Choroid plexus epithelial cell (primary cell): ENCODE measurements around the gene HOXC13.

Experiments
- DNase-seq: peaks from one replicate; pipeline ENCODE4 v3.0.0-alpha.2; 2010; ENCODE audit warnings: low read depth
- H3K4me3 ChIP-seq: 2 replicates; pipeline ENCODE4 v1.5.1; 2011; ENCODE audit warnings: low read depth, mild to moderate bottlenecking, control low read depth, low read length, moderate library complexity
- TF ChIP-seq, protein P1 (sequence below): conservative IDR thresholded peaks from 2 replicates; pipeline ENCODE4 v1.5.1; 2011; ENCODE audit warnings: low read depth, mild to moderate bottlenecking, control low read depth, inconsistent platforms, low read length, moderate library complexity

Gene HOXC13

DNA sequence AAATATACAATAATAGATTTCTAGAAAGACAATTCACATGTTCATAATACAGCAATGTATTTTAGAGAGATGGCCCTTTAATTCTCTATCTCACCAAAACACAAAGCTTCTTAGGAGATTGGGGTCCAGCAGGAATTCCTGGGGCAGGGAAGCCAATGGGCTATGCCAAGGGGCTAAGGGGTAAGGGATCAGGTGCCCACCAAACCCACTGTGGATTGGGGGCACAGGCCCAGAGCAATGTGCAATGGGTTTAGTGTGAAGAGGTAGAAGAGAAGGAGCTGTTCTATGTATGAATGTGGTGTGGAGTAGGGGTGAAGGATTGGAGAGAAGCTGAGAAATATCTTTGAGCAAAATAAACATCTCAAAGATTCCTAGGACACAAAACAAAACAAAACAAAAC, 2.6 kb downstream of the HOXC13 start:
- no peak for DNase-seq
- H3K4me3 ChIP-seq, result no peak overlapping the region
- TF ChIP-seq, protein P1, sequence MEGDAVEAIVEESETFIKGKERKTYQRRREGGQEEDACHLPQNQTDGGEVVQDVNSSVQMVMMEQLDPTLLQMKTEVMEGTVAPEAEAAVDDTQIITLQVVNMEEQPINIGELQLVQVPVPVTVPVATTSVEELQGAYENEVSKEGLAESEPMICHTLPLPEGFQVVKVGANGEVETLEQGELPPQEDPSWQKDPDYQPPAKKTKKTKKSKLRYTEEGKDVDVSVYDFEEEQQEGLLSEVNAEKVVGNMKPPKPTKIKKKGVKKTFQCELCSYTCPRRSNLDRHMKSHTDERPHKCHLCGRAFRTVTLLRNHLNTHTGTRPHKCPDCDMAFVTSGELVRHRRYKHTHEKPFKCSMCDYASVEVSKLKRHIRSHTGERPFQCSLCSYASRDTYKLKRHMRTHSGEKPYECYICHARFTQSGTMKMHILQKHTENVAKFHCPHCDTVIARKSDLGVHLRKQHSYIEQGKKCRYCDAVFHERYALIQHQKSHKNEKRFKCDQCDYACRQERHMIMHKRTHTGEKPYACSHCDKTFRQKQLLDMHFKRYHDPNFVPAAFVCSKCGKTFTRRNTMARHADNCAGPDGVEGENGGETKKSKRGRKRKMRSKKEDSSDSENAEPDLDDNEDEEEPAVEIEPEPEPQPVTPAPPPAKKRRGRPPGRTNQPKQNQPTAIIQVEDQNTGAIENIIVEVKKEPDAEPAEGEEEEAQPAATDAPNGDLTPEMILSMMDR, result no peak

DNA sequence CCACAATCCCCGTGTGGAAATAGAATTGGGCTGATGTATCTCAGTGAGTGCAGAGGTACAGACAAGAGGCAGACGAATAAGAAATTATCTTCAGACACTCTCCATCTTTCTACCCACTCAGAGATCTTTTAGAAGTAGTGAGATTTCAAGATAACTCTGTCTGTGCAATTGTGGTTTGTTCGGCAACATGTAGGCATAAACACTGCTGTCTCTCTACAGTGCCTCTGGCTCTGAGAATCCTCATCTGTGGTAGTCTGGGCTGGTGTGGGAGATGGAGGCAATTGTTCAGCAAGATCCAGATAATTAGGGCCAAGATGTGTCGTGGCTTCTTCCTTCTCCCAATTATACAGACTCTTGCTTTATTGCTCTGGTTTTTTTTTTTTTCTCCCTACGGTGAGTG, 3.1 kb downstream of the HOXC13 start:
- H3K4me3 ChIP-seq, result no peak overlapping the region
- no peak for DNase-seq
- TF ChIP-seq, protein P1, result no peak

DNA sequence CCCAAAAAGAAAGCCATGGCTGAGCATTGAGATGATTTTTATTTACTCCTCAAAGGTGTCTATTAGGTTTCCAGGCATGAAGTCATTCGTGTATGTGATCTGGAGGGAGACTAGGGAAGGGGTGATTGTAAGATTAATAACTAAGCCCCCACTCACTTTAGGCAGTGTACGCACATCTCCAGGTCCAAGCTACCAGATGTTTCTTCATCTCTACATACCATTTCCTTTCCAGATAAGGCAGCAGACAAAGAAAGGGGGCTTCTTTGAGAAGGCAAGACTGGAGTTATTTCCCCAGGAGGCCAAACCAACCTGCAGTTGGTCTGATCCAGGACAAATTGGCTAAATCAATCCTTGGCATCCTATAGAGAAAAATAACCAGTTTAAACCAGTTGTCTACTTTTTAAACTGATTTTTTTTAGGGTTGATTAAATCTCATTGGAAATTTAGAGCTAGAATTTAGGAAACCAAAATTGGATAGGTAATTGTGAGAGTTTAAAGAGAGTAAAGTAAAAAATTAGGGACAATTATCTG, 3.9 kb downstream of the HOXC13 start:
- no peak for DNase-seq
- TF ChIP-seq, protein P1, result no peak

DNA sequence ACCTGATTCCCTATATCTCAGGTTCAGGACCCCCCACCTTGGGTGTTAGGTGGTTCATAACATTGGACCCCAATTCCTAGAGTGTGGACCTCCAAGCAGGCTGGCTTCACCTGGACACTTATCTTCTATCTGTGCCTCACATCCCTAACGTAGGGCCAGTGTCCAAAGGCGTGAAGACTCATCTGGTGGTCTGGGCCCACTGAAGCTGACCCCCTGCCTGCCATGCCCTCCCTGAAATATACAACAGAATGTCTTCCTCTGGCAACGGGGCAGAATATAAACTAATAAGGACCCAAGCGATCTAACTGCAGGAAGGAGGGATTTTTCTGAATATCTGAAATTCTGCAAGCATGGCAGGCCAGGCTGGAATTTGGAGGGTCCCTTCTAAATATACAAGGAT, 5.6 kb downstream of the HOXC13 start:
- DNase-seq, result no peak
- H3K4me3 ChIP-seq, result no peak overlapping the region
- TF ChIP-seq, protein P1, result no peak

More for the DNA sequence above, 3.9 kb downstream of the HOXC13 start:
- no peak overlapping the region for H3K4me3 ChIP-seq

DNA sequence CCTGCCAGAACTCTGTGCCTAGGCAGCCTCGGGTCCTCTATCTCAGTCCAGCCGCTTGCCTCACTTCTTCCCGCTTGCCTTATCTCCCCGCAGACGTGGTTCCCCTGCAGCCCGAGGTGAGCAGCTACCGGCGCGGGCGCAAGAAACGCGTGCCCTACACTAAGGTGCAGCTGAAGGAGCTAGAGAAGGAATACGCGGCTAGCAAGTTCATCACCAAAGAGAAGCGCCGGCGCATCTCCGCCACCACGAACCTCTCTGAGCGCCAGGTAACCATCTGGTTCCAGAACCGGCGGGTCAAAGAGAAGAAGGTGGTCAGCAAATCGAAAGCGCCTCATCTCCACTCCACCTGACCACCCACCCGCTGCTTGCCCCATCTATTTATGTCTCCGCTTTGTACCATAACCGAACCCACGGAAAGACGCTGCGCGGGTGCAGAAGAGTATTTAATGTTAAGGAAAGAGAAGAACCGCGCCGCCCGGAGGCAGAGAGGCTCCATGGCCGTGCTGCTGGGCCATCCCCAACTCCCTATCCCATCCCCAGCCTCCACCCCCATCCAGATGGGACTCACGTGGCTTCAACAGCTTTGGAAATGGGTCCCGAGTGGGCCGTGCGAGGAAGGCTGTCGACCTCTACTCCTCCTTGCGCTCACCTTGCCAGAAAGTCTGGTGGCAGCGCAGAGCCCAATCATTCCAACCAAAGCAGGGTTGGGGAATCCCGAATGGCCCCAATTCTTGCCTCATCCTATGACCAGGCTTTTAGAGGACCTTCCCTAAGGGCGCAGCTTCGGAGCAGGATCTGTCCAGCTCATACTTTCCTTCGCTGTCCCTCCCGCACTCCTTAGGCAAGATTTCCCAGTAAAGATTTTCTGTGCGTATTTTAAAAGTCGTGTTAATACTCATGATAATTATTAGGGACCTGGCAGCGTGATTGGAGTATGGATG, 6.5 kb downstream of the HOXC13 start:
- no peak for DNase-seq
- TF ChIP-seq, protein P1, result no peak
- no peak overlapping the region for H3K4me3 ChIP-seq

DNA sequence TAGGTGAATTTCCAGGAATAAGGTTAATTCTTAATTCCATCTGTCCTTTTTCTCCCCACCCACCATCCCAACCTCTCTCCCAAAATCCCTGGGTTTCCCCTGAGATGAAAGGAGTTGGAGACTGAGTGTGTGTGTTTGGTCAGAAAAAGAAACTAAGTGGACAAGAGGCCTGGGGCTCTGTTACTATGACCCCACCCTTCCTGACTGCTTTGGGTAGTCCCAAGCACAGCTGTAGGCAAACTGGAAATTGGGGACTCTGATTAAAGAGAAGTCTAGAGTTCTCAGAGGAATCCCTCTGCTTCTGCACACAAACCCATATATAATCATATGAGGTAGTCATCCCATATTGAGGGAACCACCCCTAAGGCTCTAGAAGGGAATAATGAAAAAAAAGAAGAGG, 9.1 kb downstream of the HOXC13 start:
- no peak overlapping the region for H3K4me3 ChIP-seq
- DNase-seq, result no peak
- TF ChIP-seq, protein P1, result no peak
